ENCODE results near the gene SLC9A7. TPM values are rescaled to one million over a fixed set of nuclear protein-coding genes. Genes with fewer than 3 reads are reported as not detected.

Gene SLC9A7
- total RNA-seq, 1 experiment from 2014 or later = 0.63 TPM

GRCh38 chrX:46676399-46677356, 82.2 kb downstream of the SLC9A7 start:
- no peaks in the 10 kb centered on the region for H3K9me3 ChIP-seq (replicated peaks)
- no peaks in the 10 kb centered on the region for H3K36me3 ChIP-seq
- H3K4me1 ChIP-seq (replicated peaks) = no peaks in the 10 kb centered on the region
- H3K27me3 ChIP-seq (replicated peaks) = no peaks in the 10 kb centered on the region
- no peak overlapping the region for H3K27ac ChIP-seq
- H3K4me3 ChIP-seq = no peak overlapping the region
- no peak for DNase-seq (ENCODE audit: low read depth in 1 of 2, low spot score in 2 of 2)

- no peak for DNase-seq (ENCODE audit: low read depth in 1 of 2, low spot score in 2 of 2)
- H3K27ac ChIP-seq = no peak overlapping the region
- no peaks in the 10 kb centered on the region for H3K4me1 ChIP-seq (replicated peaks)
- H3K36me3 ChIP-seq = no peaks in the 10 kb centered on the region
- no peaks in the 10 kb centered on the region for H3K9me3 ChIP-seq (replicated peaks)
- no peak overlapping the region for H3K4me3 ChIP-seq
- H3K27me3 ChIP-seq (replicated peaks) = no peaks in the 10 kb centered on the region
These were observed 85.1 kb downstream of the SLC9A7 start for GRCh38 chrX:46673620-46674359.

- H3K27ac ChIP-seq = no peak overlapping the region
- no peaks in the 10 kb centered on the region for H3K36me3 ChIP-seq
- H3K4me3 ChIP-seq = no peak overlapping the region
- H3K9me3 ChIP-seq (replicated peaks) = no peaks in the 10 kb centered on the region
- H3K4me1 ChIP-seq (replicated peaks) = no peaks in the 10 kb centered on the region
- H3K27me3 ChIP-seq (replicated peaks) = no peaks in the 10 kb centered on the region
- DNase-seq (ENCODE audit: low read depth in 1 of 2, low spot score in 2 of 2) = no peak
These were observed 88.6 kb downstream of the SLC9A7 start for GRCh38 chrX:46670316-46670715.

GRCh38 chrX:46666831-46667230, 92.1 kb downstream of the SLC9A7 start:
- DNase-seq (ENCODE audit: low read depth in 1 of 2, low spot score in 2 of 2) = no peak
- no peaks in the 10 kb centered on the region for H3K36me3 ChIP-seq
- H3K27ac ChIP-seq = no peak overlapping the region
- H3K9me3 ChIP-seq (replicated peaks) = no peaks in the 10 kb centered on the region
- no peaks in the 10 kb centered on the region for H3K27me3 ChIP-seq (replicated peaks)
- H3K4me1 ChIP-seq (replicated peaks) = no peaks in the 10 kb centered on the region
- H3K4me3 ChIP-seq = no peak overlapping the region

- DNase-seq (ENCODE audit: low read depth in 1 of 2, low spot score in 2 of 2) = no peak
- no peak overlapping the region for H3K27ac ChIP-seq
- H3K36me3 ChIP-seq = no peaks in the 10 kb centered on the region
- no peaks in the 10 kb centered on the region for H3K9me3 ChIP-seq (replicated peaks)
- H3K4me1 ChIP-seq (replicated peaks) = no peaks in the 10 kb centered on the region
- H3K4me3 ChIP-seq = no peak overlapping the region
- no peaks in the 10 kb centered on the region for H3K27me3 ChIP-seq (replicated peaks)
These were observed 93.4 kb downstream of the SLC9A7 start for GRCh38 chrX:46665232-46666152.

GRCh38 chrX:46662188-46662958, 96.5 kb downstream of the SLC9A7 start:
- no peaks in the 10 kb centered on the region for H3K36me3 ChIP-seq

GRCh38 chrX:46653482-46653881, 105.4 kb downstream of the SLC9A7 start:
- Histone ChIP-seq H3K27me3 (replicated peaks) (no peaks in the 10 kb centered on the region), H3K4me3 (no peak overlapping the region)
- DNase-seq (ENCODE audit: low read depth in 1 of 2, low spot score in 2 of 2) = no peak

More at GRCh38 chrX:46662188-46662958, 96.5 kb downstream of the SLC9A7 start:
- no peak overlapping the region for H3K27ac ChIP-seq
- no peak for DNase-seq (ENCODE audit: low read depth in 1 of 2, low spot score in 2 of 2)
- no peaks in the 10 kb centered on the region for H3K27me3 ChIP-seq (replicated peaks)
- H3K9me3 ChIP-seq (replicated peaks) = no peaks in the 10 kb centered on the region
- H3K4me3 ChIP-seq = no peak overlapping the region
- no peaks in the 10 kb centered on the region for H3K4me1 ChIP-seq (replicated peaks)

GRCh38 chrX:46649421-46650260, 109.3 kb downstream of the SLC9A7 start:
- no peaks in the 10 kb centered on the region for H3K36me3 ChIP-seq
- no peaks in the 10 kb centered on the region for H3K9me3 ChIP-seq (replicated peaks)
- no peak for DNase-seq (ENCODE audit: low read depth in 1 of 2, low spot score in 2 of 2)
- no peak overlapping the region for H3K27ac ChIP-seq
- no peaks in the 10 kb centered on the region for H3K27me3 ChIP-seq (replicated peaks)
- H3K4me3 ChIP-seq = no peak overlapping the region
- no peaks in the 10 kb centered on the region for H3K4me1 ChIP-seq (replicated peaks)

More at GRCh38 chrX:46653482-46653881, 105.4 kb downstream of the SLC9A7 start:
- no peaks in the 10 kb centered on the region for H3K4me1 ChIP-seq (replicated peaks)
- H3K9me3 ChIP-seq (replicated peaks) = no peaks in the 10 kb centered on the region
- no peaks in the 10 kb centered on the region for H3K36me3 ChIP-seq
- H3K27ac ChIP-seq = no peak overlapping the region

GRCh38 chrX:46648660-46649059, 110.3 kb downstream of the SLC9A7 start:
- H3K36me3 ChIP-seq = no peaks in the 10 kb centered on the region
- no peaks in the 10 kb centered on the region for H3K27me3 ChIP-seq (replicated peaks)
- no peak overlapping the region for H3K4me3 ChIP-seq
- no peaks in the 10 kb centered on the region for H3K4me1 ChIP-seq (replicated peaks)
- no peak for DNase-seq (ENCODE audit: low read depth in 1 of 2, low spot score in 2 of 2)
- H3K27ac ChIP-seq = no peak overlapping the region
- H3K9me3 ChIP-seq (replicated peaks) = no peaks in the 10 kb centered on the region

- Histone ChIP-seq H3K4me3 (no peak overlapping the region), H3K36me3 (no peaks in the 10 kb centered on the region), H3K4me1 (replicated peaks) (no peaks in the 10 kb centered on the region), H3K27ac (no peak overlapping the region), H3K9me3 (replicated peaks) (no peaks in the 10 kb centered on the region), H3K27me3 (replicated peaks) (no peaks in the 10 kb centered on the region)
- no peak for DNase-seq (ENCODE audit: low read depth in 1 of 2, low spot score in 2 of 2)
These were observed 111.7 kb downstream of the SLC9A7 start for GRCh38 chrX:46647251-46647650.

- Histone ChIP-seq H3K36me3 (no peaks in the 10 kb centered on the region), H3K27me3 (replicated peaks) (no peaks in the 10 kb centered on the region), H3K27ac (no peak overlapping the region), H3K4me1 (replicated peaks) (no peaks in the 10 kb centered on the region), H3K9me3 (replicated peaks) (no peaks in the 10 kb centered on the region), H3K4me3 (no peak overlapping the region)
- no peak for DNase-seq (ENCODE audit: low read depth in 1 of 2, low spot score in 2 of 2)
These were observed 113.3 kb downstream of the SLC9A7 start for GRCh38 chrX:46645614-46646013.

- Histone ChIP-seq H3K9me3 (replicated peaks) (no peaks in the 10 kb centered on the region), H3K27me3 (replicated peaks) (no peaks in the 10 kb centered on the region), H3K27ac (no peak overlapping the region), H3K4me1 (replicated peaks) (no peaks in the 10 kb centered on the region), H3K4me3 (no peak overlapping the region), H3K36me3 (no peaks in the 10 kb centered on the region)
- no peak for DNase-seq (ENCODE audit: low read depth in 1 of 2, low spot score in 2 of 2)
These were observed 115.3 kb downstream of the SLC9A7 start for GRCh38 chrX:46643636-46644035.

All from SJSA1 (cell line).